Lower leg skin (tissue), 4 donors: Measurements from ENCODE around the gene TXNL1. TPM values are rescaled to one million over a fixed set of nuclear protein-coding genes. Genes with fewer than 3 reads are reported as not detected.

Experiments used
- DNase-seq, 2 donors: peaks; one replicate each; pipeline ENCODE4 v3.0.0-alpha.2; 2019; ENCODE audit warnings: low spot score in 2 of 2
- H3K4me3 ChIP-seq: fragments of 200-600 bp; sonication (generic); 2 replicates; pipeline ENCODE4 v1.5.1; 2017; ENCODE audit warnings: mild to moderate bottlenecking, low read depth; ENCODE audit not compliant: poor library complexity, severe bottlenecking
- CTCF ChIP-seq, 3 donors: fragments of 450-650 bp; IDR thresholded peaks; one replicate each; pipeline ENCODE4 v1.5.1; 2016; ENCODE audit warnings: antibody characterized with exemption in 3 of 3, mild to moderate bottlenecking in 3 of 3, moderate library complexity in 2 of 3
- POLR2A ChIP-seq, 2 donors: fragments of 450-650 bp; IDR thresholded peaks; one replicate each; pipeline ENCODE4 v1.6.1; 2016 to 2017; ENCODE audit warnings: antibody characterized with exemption in 2 of 2, mild to moderate bottlenecking in 1 of 2, moderate library complexity in 1 of 2
- whole genome bisulfite sequencing, 2 donors: methylation state at CpG; one replicate each; pipeline ENCODE4 v1.1.5; 2018; 5-methylcytosine and 5-hydroxymethylcytosine counted together
- intact Hi-C: fragments of 100-400 bp; cut with DNase I; formaldehyde crosslinking; loops from one replicate; pipeline ENCODE4 v1.15.0; 2023; ENCODE audit warnings: low total_unique reads
- total RNA-seq, 4 donors: library from RNA; depleted of rRNA; stranded (reverse); fragments of >200 nt; gene quantifications; one replicate each; pipeline ENCODE4 v1.1.0, GENCODE V29; 2016

TXNL1 gene
- total RNA-seq, 4 donors from 2014 or later = 36.8 to 45.9 (median 42.5) TPM

- 87 to 88% methylated on average over 7 of the region's 7 CpGs for whole genome bisulfite sequencing, 2 donors
- intact Hi-C loops = no loop called here
- H3K4me3 ChIP-seq = no peak overlapping the region
- no peak for DNase-seq
- TF ChIP-seq CTCF (IDR thresholded peaks at IDR 0.05) = no peak
Measured at GRCh38 chr18:56632070-56633022, 6.0 kb downstream of the TXNL1 start.

- DNase-seq = no peak
- WGBS, 2 donors = 68 to 69% methylated on average over 2 of the region's 2 CpGs
- no peak overlapping the region for H3K4me3 ChIP-seq
- TF ChIP-seq POLR2A (IDR thresholded peaks at IDR 0.05) = no peak
- no peak for TF ChIP-seq CTCF (IDR thresholded peaks at IDR 0.05)
- intact Hi-C loops = no loop called here
Measured at GRCh38 chr18:56627991-56628390, 10.4 kb downstream of the TXNL1 start.

GRCh38 chr18:56615738-56616520, 22.5 kb downstream of the TXNL1 start:
- TF ChIP-seq CTCF (IDR thresholded peaks at IDR 0.05) (no peak), POLR2A (IDR thresholded peaks at IDR 0.05) (no peak)
- WGBS, 2 donors = 80 to 85% methylated on average over 7 of the region's 7 CpGs
- intact Hi-C loops = no loop called here
- DNase-seq = no peak
- H3K4me3 ChIP-seq = no peak overlapping the region

GRCh38 chr18:56606618-56607017, 31.8 kb downstream of the TXNL1 start:
- no peak overlapping the region for H3K4me3 ChIP-seq
- WGBS, 2 donors = 95 to 97% methylated on average over 2 of the region's 2 CpGs
- TF ChIP-seq CTCF (IDR thresholded peaks at IDR 0.05) = no peak
- TF ChIP-seq POLR2A (IDR thresholded peaks at IDR 0.05) = no peak
- intact Hi-C loops = no loop called here
- DNase-seq = no peak

GRCh38 chr18:56598422-56598821, 40.0 kb downstream of the TXNL1 start:
- WGBS, 2 donors = 86 to 92% methylated on average over 4 of the region's 4 CpGs
- DNase-seq = no peak
- H3K4me3 ChIP-seq = no peak overlapping the region
- TF ChIP-seq CTCF (IDR thresholded peaks at IDR 0.05) (no peak), POLR2A (IDR thresholded peaks at IDR 0.05) (no peak)
- intact Hi-C loops = no loop called here
